ENCODE measurements around the gene DCST1.

DCST1 gene

GRCh38 chr1:155077758-155078445, 44.3 kb downstream of the DCST1 start:
- no peak for DNase-seq

DNA sequence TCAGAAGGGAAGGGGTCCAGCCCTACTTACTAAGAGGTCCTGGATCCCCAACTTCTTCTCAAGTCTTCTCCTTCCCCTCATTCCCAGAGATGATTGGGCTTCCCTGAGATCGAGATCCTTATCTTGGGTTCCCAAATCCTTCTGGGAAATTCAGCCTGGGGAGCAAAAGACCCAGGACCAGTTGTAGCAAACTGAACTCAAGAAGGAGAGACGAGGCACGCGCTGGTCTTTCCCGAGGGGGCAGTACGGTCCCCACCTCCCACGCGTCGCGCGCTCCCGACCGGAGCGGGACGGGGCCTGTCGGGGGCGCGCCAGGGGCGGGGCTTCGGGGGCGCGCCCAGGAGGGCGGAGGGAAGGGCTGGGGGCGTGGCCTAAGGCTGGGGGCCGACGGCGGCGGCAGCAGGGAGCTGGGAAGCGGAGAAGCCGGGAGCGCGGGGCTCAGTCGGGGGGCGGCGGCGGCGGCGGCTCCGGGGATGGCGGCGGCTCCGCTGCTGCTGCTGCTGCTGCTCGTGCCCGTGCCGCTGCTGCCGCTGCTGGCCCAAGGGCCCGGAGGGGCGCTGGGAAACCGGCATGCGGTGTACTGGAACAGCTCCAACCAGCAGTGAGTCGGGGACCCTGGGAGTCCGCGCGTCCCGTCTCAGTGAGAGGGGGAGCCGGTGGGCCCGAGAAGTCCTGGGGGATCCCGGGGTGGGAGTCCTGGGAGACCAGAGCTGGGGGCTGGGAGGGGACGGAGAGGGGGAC, 45.0 kb downstream of the DCST1 start, which contains the start of gene EFNA3:
Gene EFNA3 (plus strand): TSS at position 369 of the 741 bp plus-strand sequence. CDS start 105 bp downstream, at position 474.
- DNase-seq = no peak

- no peak for DNase-seq
Observed at GRCh38 chr1:155079210-155079486, 45.5 kb downstream of the DCST1 start.

- DNase-seq = no peak
Observed at GRCh38 chr1:155079487-155080311, 46.1 kb downstream of the DCST1 start.

DNA sequence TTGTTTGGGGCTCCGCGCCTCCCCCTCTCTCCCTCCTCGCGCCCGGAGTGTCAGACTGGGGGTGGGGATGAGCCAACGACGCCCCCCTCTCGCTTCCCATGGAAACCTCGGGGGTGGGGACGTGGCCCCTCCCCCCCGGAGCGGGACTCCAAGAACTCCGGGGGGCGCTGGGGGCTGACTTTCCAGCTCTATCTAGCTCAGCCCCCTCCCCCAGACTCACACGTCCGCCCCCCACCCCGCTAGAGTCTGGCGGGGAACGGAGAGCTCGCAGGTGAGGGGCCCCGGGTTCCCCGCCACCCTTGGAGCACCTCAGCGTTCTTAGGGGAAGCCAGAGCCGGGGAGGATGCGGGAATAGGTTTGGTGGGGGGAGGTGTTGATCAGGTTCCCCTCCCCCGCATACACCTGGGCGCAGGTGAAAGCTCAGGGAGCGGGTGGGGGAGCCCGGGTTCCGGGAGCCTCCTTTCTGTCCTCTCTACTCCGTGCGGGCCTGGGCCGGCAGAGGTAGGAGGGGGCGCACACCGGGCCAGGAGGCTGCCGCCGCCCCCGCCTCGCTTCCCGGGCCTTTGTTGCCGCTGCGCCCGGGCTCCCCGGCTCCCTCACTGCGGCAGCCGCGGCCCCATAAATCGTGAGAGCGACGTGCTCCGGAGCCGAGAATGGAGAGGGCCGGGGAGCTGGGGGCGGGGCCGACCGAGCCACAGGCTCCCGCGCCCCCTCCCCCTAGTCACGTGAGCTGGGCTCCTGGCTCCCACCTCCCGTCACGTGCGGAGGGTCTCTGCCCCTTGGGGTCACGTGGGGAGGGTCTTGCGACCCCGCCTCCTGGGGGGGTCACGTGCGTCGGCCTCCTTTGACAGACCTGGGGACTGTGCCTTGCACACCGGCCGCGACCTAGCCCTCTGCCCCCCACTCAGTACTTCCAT, 46.9 kb downstream of the DCST1 start:
- DNase-seq = no peak

GRCh38 chr1:155081472-155082300, 48.1 kb downstream of the DCST1 start:
- DNase-seq = no peak

DNA sequence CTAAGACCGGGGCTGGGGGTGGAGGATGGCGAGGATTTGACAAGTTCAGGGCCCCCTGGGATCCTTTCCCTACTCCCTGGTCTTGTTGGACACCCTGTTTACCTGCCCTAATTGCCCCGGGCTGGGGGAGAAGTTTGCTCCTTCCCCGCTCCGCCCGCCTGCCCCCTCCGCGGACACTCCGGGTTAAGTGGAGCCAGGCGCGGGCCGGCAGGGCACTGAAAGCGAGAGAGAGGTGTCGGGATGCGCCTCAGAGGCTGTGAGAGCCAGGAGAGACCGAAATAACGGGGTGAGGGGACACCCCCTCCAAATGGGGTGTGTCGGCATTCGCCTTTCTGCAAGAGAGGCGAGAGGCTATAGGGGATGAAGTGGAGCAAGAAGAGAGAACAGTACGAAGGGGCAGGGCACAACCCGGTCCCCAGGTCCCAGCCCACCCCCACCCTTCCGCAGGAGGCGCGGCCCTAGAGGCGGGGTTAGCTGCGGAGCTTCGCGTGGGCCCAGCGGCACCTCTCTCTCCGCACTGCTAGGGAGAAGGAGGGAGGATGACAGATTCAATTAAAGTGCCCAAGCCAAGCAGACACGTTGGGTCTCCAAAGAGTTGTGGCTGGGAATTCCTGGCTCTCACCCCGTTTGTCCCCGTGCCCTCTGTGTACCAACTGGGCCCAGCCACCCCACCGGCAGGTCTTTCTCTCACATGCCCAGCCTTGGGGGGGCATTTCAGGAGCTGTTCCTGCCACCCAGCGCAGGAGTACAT, 48.9 kb downstream of the DCST1 start:
- no peak for DNase-seq

DNA sequence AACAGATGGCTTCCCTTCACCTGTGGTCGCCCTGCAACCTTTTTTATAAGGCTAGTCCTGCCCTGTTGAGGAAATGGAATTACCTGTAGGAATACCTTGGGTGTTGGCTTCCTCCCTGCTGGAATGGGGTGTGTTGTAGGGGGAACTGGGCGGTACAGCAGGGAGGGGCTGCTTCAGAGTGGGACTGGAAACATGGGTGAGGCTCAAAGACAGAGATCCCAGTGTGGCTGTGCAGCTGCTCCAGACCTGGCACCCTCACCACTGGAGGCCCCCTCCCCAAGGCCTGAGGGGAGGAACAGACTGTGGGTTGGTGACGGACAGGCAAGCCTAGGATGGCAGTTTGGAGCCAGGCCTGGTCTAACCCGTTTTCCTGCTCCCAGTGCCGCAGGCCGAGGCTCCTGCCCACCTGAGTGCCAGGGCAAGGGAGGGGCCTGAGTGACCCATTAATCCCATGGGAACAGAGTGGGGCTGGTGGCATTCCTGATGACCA, 49.5 kb downstream of the DCST1 start:
- no peak for DNase-seq

GRCh38 chr1:155083865-155084721, 50.5 kb downstream of the DCST1 start:
- no peak for DNase-seq

DNA sequence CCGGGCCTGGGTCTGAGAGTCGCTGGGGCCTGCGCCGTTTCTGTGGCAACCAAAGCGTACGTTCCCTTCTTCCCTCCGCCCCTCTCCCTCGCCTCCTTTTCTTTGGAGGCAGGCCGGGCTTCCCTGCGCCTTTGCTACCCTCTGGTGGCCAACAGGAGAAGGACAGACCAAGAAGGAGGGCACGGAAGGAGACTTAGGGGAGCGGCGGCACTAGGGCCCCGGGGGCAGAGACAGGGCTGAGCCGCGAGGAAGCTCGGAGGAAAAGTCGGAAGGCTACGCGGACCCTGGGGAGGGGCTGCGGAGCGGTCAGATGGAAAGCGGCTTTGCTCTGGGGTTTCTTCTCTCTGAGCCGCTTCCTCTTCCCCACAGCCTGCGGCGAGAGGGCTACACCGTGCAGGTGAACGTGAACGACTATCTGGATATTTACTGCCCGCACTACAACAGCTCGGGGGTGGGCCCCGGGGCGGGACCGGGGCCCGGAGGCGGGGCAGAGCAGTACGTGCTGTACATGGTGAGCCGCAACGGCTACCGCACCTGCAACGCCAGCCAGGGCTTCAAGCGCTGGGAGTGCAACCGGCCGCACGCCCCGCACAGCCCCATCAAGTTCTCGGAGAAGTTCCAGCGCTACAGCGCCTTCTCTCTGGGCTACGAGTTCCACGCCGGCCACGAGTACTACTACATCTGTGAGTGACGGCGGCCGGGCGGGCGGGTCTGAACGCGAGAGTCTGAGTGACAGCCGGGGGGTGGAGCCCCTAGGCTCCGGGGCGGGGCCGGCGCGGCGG, 51.3 kb downstream of the DCST1 start:
- DNase-seq = peak; percentile 83

GRCh38 chr1:155085504-155086127, 52.0 kb downstream of the DCST1 start:
- DNase-seq = no peak

DNA sequence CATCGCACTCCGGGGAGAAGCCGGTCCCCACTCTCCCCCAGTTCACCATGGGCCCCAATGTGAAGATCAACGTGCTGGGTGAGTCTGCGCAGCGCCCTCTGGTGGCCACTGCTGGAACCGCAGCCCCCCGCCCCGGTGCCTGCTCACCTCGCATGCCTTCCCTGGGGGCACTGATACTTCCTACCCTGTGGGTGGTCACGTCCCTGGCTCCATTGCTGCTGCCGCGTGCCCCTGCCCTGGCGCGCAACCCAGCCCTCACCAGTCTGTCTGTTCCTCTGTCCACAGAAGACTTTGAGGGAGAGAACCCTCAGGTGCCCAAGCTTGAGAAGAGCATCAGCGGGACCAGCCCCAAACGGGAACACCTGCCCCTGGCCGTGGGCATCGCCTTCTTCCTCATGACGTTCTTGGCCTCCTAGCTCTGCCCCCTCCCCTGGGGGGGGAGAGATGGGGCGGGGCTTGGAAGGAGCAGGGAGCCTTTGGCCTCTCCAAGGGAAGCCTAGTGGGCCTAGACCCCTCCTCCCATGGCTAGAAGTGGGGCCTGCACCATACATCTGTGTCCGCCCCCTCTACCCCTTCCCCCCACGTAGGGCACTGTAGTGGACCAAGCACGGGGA, 52.6 kb downstream of the DCST1 start:
- DNase-seq = no peak

DNA sequence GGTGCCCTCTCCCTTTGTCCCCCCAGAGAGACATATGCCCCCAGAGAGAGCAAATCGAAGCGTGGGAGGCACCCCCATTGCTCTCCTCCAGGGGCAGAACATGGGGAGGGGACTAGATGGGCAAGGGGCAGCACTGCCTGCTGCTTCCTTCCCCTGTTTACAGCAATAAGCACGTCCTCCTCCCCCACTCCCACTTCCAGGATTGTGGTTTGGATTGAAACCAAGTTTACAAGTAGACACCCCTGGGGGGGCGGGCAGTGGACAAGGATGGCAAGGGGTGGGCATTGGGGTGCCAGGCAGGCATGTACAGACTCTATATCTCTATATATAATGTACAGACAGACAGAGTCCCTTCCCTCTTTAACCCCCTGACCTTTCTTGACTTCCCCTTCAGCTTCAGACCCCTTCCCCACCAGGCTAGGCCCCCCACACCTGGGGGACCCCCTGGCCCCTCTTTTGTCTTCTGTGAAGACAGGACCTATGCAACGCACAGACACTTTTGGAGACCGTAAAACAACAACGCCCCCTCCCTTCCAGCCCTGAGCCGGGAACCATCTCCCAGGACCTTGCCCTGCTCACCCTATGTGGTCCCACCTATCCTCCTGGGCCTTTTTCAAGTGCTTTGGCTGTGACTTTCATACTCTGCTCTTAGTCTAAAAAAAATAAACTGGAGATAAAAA, 53.4 kb downstream of the DCST1 start:
- no peak for DNase-seq

DNA sequence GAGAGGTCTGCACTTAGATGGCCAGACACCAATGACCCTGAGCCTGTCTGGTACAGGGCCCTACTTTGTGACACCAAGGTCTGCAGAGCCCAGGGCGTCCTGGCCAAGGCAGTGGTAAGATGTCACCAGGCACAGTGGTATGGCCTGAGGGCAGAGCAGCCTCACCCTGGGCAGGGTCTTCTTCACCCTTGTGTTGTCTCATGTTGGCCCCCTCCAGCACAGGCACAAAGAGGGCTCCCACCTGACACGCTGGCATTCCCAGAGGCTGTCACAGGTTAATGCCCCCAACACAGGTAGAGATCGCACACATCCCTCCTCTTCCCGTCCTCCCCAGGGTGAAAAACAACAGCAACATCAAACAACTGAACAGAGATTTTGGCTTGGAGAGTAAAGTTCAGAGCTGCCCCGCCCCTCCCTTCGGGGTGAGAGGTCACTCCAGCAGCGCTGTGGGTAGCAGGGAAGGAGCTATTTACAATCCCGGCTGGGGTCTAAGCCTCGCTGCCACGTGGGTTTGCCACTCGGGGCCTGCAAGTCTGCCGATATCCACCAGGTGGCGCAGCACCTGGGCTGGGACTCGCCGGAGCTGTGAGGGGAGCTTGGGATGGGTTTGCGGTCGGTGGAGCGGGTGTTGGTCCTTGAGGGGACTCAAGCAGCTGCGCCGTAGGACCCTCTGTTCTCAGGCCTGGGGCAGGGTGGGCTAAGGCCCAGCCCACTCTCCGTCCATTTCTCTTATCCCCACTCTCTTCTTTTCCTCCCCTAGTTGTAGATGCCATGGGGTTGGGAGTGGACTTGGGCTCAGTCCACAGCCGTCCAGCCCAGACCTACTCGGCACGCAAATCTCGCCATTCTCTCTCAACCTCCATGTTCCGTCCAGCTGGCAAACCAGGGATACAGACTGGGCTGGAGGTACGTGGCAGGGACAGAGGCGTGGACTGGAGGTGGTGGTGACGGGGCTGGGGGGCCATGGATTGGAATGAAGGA, 57.7 kb downstream of the DCST1 start:
- DNase-seq = no peak

DNA sequence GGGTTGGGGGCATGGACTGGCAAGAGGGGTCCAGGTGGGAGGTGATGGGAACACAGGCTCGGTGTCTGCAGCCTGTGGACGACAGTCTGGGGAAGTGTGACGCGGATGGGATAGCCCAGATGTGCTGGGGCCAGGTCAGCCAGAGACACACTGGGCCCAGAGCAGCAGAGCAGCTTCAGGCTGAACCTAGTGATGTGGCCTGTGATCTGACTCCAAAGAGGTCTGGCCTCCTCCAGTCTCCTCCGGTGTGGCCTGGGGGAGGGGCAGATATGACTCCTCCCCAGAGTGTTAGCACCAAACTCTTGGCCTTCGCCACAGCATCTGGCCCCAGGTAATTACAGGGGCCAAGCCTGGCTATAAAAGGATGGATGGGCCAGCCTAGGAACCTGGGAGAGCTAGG, 58.5 kb downstream of the DCST1 start:
- no peak for DNase-seq

DNA sequence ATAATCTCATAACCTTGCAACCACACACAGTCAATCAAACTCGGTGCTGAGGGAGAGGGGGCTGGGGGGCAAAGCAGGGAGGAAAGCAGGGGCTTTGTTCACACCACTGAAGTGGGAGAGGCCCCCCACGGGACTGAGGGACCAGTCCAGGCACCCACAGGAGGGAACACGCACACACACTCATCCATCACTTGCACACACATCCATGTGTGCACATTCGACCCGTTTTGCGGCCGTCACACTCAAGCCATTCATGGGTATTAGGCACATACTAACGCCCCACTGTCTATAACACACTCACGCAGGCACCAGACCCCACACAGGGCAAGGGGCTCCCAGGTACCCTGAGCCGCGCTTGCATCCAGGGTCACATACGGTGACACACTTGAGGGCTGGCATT, 59.0 kb downstream of the DCST1 start:
- no peak for DNase-seq

Data from GOT3 (cell line).